GM19397 (cell line): ENCODE results near the gene POLR1A.

ENCODE experiments used
- ATAC-seq: cut with Tn5 transposase; IDR thresholded peaks from one replicate; pipeline ENCODE4 v1.9.1; 2021; ENCODE audit warnings: mild to moderate bottlenecking, moderate library complexity; ENCODE audit not compliant: unreplicated experiment

Gene POLR1A

GRCh38 chr2:85983766-85984165 lies 121.9 kb downstream of the POLR1A start:
- ATAC-seq, result no peak

GRCh38 chr2:85981579-85982247 lies 124.0 kb downstream of the POLR1A start:
- no peak for ATAC-seq

- ATAC-seq, result no peak
Observed at GRCh38 chr2:85978883-85979780, 126.6 kb downstream of the POLR1A start.

GRCh38 chr2:85976106-85976920 lies 129.4 kb downstream of the POLR1A start:
- ATAC-seq, result no peak

GRCh38 chr2:85975581-85975980 lies 130.1 kb downstream of the POLR1A start:
- no peak for ATAC-seq

- no peak for ATAC-seq
Observed at GRCh38 chr2:85974390-85974789, 131.3 kb downstream of the POLR1A start.

GRCh38 chr2:85972355-85972754 lies 133.3 kb downstream of the POLR1A start:
- ATAC-seq, result no peak

GRCh38 chr2:85971366-85971765 lies 134.3 kb downstream of the POLR1A start:
- ATAC-seq, result no peak
